Measurements from ENCODE around the gene FAM124B. TPM values are rescaled to one million over a fixed set of nuclear protein-coding genes. Genes with fewer than 3 reads are reported as not detected.

The FAM124B gene
- total RNA-seq, 1 experiment from 2014 or later = 0.11 TPM

DNA sequence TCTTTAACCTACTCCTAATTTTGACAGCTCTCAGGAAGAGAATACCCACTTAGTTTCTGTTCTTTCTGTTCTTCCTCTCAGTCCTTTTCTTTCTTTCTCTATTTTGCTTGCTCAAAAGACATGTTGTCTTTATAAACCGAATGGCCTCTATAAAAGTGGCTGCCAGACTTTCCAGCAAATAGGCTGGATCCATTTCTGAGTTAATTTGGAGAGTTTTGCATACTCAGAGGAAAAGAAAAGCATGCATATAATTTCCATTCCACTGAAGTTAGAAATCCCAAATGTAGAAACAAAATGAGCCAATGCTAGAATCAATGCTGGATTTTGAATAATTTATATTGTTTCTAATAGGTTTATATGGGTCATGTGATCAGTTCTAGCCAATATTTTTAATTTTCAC, 65.9 kb downstream of the FAM124B start:
- DNase-seq (ENCODE audit: low read depth) = no peak

- DNase-seq (ENCODE audit: low read depth) = no peak
Observed at GRCh38 chr2:224334726-224335125, 67.2 kb downstream of the FAM124B start.

GRCh38 chr2:224333726-224334482, 68.0 kb downstream of the FAM124B start:
- DNase-seq (ENCODE audit: low read depth) = no peak

DNA sequence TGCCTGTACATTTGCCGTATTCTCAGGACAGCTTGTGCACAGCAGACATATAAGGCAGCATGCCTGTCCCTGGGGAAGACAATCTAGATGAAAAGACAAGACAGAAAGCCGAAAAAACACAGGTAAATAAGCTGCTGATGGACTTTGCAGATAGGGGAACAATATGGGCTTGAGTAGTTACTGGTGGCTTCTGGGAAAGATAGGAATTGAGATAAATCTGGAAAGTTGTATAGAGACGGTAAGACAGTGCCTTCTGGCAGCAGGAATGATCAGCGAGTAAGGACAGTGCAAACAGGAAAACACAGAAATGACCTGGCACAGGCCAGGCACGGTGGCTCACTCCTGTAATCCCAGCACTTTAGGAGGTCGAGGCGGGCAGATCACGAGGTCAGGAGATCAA, 70.2 kb downstream of the FAM124B start:
- no peak for DNase-seq (ENCODE audit: low read depth)

GRCh38 chr2:224328798-224329197, 73.1 kb downstream of the FAM124B start:
- no peak for DNase-seq (ENCODE audit: low read depth)

Other genes starting within 250 kb of the FAM124B start
- gene CUL3, start 183.3 kb upstream of the FAM124B start, total RNA-seq (2014; rRNA removed; shearing (Covaris generic)) = 69.8 and 79.8 TPM in 2 replicates

Measured in Daoy (cell line).